CD4-positive, alpha-beta T cell (primary cell): ENCODE results near the gene CTNNA3. TPM values are rescaled to one million over a fixed set of nuclear protein-coding genes. Genes with fewer than 3 reads are reported as not detected.

Experiments
- ATAC-seq: fragments of 200-7000 bp; cut with Tn5 transposase; one replicate; pipeline ENCODE4 v1.10.0; 2022; ENCODE audit warnings: mild to moderate bottlenecking; ENCODE audit not compliant: poor library complexity
- CTCF ChIA-PET: fragments of 350-600 bp; sonication (Branson Sonifier 250); formaldehyde crosslinking; loops from one replicate; lab custom pipeline; 2021; ENCODE audit warnings: antibody characterized with exemption, inconsistent platforms; lab: Charles Lee
- POLR2A ChIA-PET: fragments of 350-600 bp; sonication (Branson Sonifier 250); formaldehyde crosslinking; loops from one replicate; lab custom pipeline; 2021; ENCODE audit warnings: antibody characterized with exemption, inconsistent platforms; lab: Charles Lee
- DNase-seq, 14 experiments: peaks; one replicate each; pipeline ENCODE4 v3.0.0-alpha.2; 2013 to 2020; ENCODE audit warnings: mixed read lengths in 2 of 14
- H3K27ac ChIP-seq, 2 donors: one replicate each; pipeline versions ENCODE4 v1.5.1 to v1.7.0; 2013; ENCODE audit warnings: low read length in 2 of 2, low read depth in 1 of 2, mild to moderate bottlenecking in 1 of 2
- H3K27me3 ChIP-seq, 2 experiments: 1 replicate in 1 of 2; 2 replicates in 1 of 2; pipeline versions ENCODE4 v1.6.1 to v1.7.0; 2013; ENCODE audit warnings: low read length in 2 of 2, control low read depth in 1 of 2, mild to moderate bottlenecking in 1 of 2, moderate library complexity in 1 of 2; ENCODE audit not compliant: insufficient read depth in 2 of 2, control insufficient read depth in 1 of 2
- H3K36me3 ChIP-seq: one replicate; pipeline ENCODE4 v1.6.1; 2013; ENCODE audit warnings: low read length, control low read depth; ENCODE audit not compliant: insufficient read depth
- H3K4me1 ChIP-seq: one replicate; pipeline ENCODE4 v1.6.1; 2013; ENCODE audit warnings: low read length, control low read depth; ENCODE audit not compliant: insufficient read depth
- H3K4me3 ChIP-seq: one replicate; pipeline ENCODE4 v1.5.1; 2013; ENCODE audit warnings: mild to moderate bottlenecking, low read length, moderate library complexity
- H3K9me3 ChIP-seq, 2 experiments: 1 replicate in 1 of 2; 2 replicates in 1 of 2; pipeline versions ENCODE4 v1.6.1 to v1.7.0; 2013; ENCODE audit warnings: low read length in 2 of 2, mild to moderate bottlenecking in 2 of 2, control low read depth in 1 of 2, moderate library complexity in 1 of 2; ENCODE audit not compliant: control insufficient read depth in 1 of 2, insufficient read depth in 1 of 2
- H3K27ac Mint-ChIP-seq: one replicate; pipeline ENCODE4 v1.8.0; 2020; ENCODE audit warnings: mixed read lengths
- H3K27me3 Mint-ChIP-seq: one replicate; pipeline ENCODE4 v1.8.0; 2021; ENCODE audit warnings: mixed read lengths
- H3K36me3 Mint-ChIP-seq: one replicate; pipeline ENCODE4 v1.8.0; 2021; ENCODE audit warnings: low read depth, mixed read lengths
- H3K4me1 Mint-ChIP-seq: one replicate; pipeline ENCODE4 v1.8.0; 2021; ENCODE audit warnings: low read depth, mixed read lengths
- H3K4me3 Mint-ChIP-seq: one replicate; pipeline ENCODE4 v1.8.0; 2020; ENCODE audit warnings: mild to moderate bottlenecking, mixed read lengths
- H3K9me3 Mint-ChIP-seq: one replicate; pipeline ENCODE4 v1.8.0; 2020; ENCODE audit warnings: mixed read lengths
- intact Hi-C, 2 experiments: fragments of 100-400 bp; cut with DNase I in 1 of 2; cut with micrococcal nuclease in 1 of 2; formaldehyde crosslinking; loops; one replicate each; pipeline versions ENCODE4 v1.15.1 to v1.9.0; 2023 to 2025; cut with DNase I, micrococcal nuclease
- total RNA-seq, 174 experiments: library from RNA in 2 of 174; stranded (reverse) in 2 of 174; gene quantifications; one replicate each; pipeline ENCODE4 v1.2.3 and lab custom pipeline; 2021 to 2026
- TF ChIP-seq, protein P1 (sequence below): fragments of 200-600 bp; IDR thresholded peaks from one replicate; pipeline ENCODE4 v1.8.0; 2022; ENCODE audit warnings: antibody characterized with exemption, mild to moderate bottlenecking

CTNNA3 gene
- total RNA-seq, 2 experiments from 2014 or later, result 0.80 TPM; not detected in 1

DNA sequence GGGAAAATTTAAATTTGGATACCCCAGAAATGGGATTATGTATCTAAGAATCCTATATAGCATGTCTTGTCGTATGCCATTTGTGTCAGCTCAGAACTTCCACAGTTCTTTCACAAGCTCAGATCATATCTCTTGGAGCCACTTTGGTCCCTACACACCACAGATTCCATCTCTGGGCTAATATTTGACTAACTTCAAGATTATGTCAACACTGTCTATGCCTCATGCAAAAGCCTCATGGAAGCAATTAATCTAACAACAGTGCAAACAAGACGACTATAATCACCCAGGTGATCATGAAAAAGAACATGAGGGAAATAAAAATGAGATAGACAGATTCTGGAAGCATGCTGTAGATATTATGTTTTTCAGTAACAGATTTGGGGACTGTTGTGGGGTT lies 581.0 kb downstream of the CTNNA3 start:
- Mint-ChIP-seq H3K4me3 (no peak overlapping the region), H3K9me3 (no peaks in the 10 kb centered on the region), H3K36me3 (no peaks in the 10 kb centered on the region), H3K27ac (no peak overlapping the region), H3K27me3 (no peaks in the 10 kb centered on the region), H3K4me1 (no peaks in the 10 kb centered on the region)
- ATAC-seq (no peak), DNase-seq (no peak)
- Histone ChIP-seq H3K27me3 (no peaks in the 10 kb centered on the region), H3K4me3 (no peak overlapping the region), H3K4me1 (no peaks in the 10 kb centered on the region), H3K36me3 (no peaks in the 10 kb centered on the region), H3K27ac (no peak overlapping the region), H3K9me3 (no peaks in the 10 kb centered on the region)
- ChIA-PET CTCF (no interaction called here), POLR2A (no interaction called here)
- TF ChIP-seq, protein P1, sequence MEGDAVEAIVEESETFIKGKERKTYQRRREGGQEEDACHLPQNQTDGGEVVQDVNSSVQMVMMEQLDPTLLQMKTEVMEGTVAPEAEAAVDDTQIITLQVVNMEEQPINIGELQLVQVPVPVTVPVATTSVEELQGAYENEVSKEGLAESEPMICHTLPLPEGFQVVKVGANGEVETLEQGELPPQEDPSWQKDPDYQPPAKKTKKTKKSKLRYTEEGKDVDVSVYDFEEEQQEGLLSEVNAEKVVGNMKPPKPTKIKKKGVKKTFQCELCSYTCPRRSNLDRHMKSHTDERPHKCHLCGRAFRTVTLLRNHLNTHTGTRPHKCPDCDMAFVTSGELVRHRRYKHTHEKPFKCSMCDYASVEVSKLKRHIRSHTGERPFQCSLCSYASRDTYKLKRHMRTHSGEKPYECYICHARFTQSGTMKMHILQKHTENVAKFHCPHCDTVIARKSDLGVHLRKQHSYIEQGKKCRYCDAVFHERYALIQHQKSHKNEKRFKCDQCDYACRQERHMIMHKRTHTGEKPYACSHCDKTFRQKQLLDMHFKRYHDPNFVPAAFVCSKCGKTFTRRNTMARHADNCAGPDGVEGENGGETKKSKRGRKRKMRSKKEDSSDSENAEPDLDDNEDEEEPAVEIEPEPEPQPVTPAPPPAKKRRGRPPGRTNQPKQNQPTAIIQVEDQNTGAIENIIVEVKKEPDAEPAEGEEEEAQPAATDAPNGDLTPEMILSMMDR, result no peak
- intact Hi-C loops, result no loop called here

- H3K4me3 Mint-ChIP-seq, result no peak overlapping the region
- intact Hi-C loops, result no loop called here
- Histone ChIP-seq H3K4me1 (no peaks in the 10 kb centered on the region), H3K27ac (no peak overlapping the region), H3K36me3 (no peaks in the 10 kb centered on the region), H3K9me3 (no peaks in the 10 kb centered on the region), H3K27me3 (no peaks in the 10 kb centered on the region), H3K4me3 (no peak overlapping the region)
- H3K27ac Mint-ChIP-seq, result no peak overlapping the region
- ChIA-PET POLR2A (no interaction called here), CTCF (no interaction called here)
- no peaks in the 10 kb centered on the region for H3K9me3 Mint-ChIP-seq
- no peaks in the 10 kb centered on the region for H3K27me3 Mint-ChIP-seq
- DNase-seq (no peak), ATAC-seq (no peak)
- no peaks in the 10 kb centered on the region for H3K4me1 Mint-ChIP-seq
- TF ChIP-seq, protein P1, result no peak
- H3K36me3 Mint-ChIP-seq, result no peaks in the 10 kb centered on the region
Measured at GRCh38 chr10:67112765-67113164, 583.2 kb downstream of the CTNNA3 start.

- Mint-ChIP-seq H3K27me3 (no peaks in the 10 kb centered on the region), H3K27ac (no peak overlapping the region), H3K4me3 (no peak overlapping the region), H3K9me3 (no peaks in the 10 kb centered on the region), H3K4me1 (no peaks in the 10 kb centered on the region), H3K36me3 (no peaks in the 10 kb centered on the region)
- no peaks in the 10 kb centered on the region for H3K36me3 ChIP-seq
- TF ChIP-seq, protein P1, result no peak
- intact Hi-C loops, result no loop called here
- H3K27ac ChIP-seq, result no peak overlapping the region
- no peak overlapping the region for H3K4me3 ChIP-seq
- no peaks in the 10 kb centered on the region for H3K4me1 ChIP-seq
- ATAC-seq, result no peak
- CTCF ChIA-PET, result interaction anchor here (0.6 kb wide), 1 partner anchor 703 kb away, joined by 4 read pairs; no protein-coding TSS in a partner anchor
- H3K9me3 ChIP-seq, result no peaks in the 10 kb centered on the region
- POLR2A ChIA-PET, result no interaction called here
- no peak for DNase-seq
- no peaks in the 10 kb centered on the region for H3K27me3 ChIP-seq
Measured at GRCh38 chr10:67110286-67110685, 585.7 kb downstream of the CTNNA3 start.
